BLaER1 treated with 17β-estradiol and CSF1 and Interleukin-3, amounts not matched to agents 10 nM and 100 nM (cell line): ENCODE measurements around the gene AGTR1.
A peak's percentile ranks its signal among the peaks of the same experiment; 100 is the strongest.

Source experiments
- H3K27ac ChIP-seq, 11 experiments: shearing (Covaris generic); formaldehyde crosslinking; 2 replicates each; pipeline ENCODE4 v1.8.1; 2022
- H3K27me3 ChIP-seq, 11 experiments: shearing (Covaris generic); formaldehyde crosslinking; 2 replicates each; pipeline ENCODE4 v1.8.1; 2022
- H3K36me3 ChIP-seq, 11 experiments: shearing (Covaris generic); formaldehyde crosslinking; 2 replicates each; pipeline ENCODE4 v1.8.1; 2022
- H3K4me1 ChIP-seq, 10 experiments: shearing (Covaris generic); formaldehyde crosslinking; 2 replicates each; pipeline ENCODE4 v1.8.1; 2022
- H3K4me2 ChIP-seq, 11 experiments: shearing (Covaris generic); formaldehyde crosslinking; 2 replicates each; pipeline ENCODE4 v1.8.1; 2022
- H3K4me3 ChIP-seq, 10 experiments: shearing (Covaris generic); formaldehyde crosslinking; 2 replicates each; pipeline ENCODE4 v1.8.1; 2022
- H3K9ac ChIP-seq, 11 experiments: shearing (Covaris generic); formaldehyde crosslinking; 2 replicates each; pipeline ENCODE4 v1.8.1; 2022
- H3K9me3 ChIP-seq, 11 experiments: shearing (Covaris generic); formaldehyde crosslinking; replicated peaks in 1 of 11; 2 replicates each; pipeline ENCODE4 v1.8.1; 2022
- H4K20me1 ChIP-seq, 11 experiments: shearing (Covaris generic); formaldehyde crosslinking; 2 replicates each; pipeline ENCODE4 v1.8.1; 2022
- Cebpa-rat ChIP-seq, 11 experiments: shearing (Covaris generic); IDR thresholded peaks; 2 replicates each; pipeline ENCODE4 v1.8.1; 2022

AGTR1 gene

DNA sequence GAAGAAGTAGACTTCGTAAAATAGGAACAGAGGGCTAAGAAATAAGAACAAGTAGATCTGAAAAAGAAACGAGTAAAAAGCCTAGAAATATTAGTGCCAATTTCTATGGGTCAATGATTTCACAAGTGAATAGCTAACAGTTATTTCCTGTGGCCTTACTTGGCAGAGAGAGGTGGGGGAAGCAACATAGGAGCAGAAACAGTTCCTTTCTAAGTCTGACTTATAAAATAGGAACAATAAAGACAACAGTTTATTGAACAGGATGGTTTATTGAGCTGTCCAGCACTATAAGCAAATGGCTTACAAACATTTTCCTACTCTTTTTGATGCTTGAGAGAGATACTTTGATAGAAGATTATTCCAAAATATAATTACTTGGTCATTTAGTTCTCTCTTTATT is 37.9 kb downstream of the AGTR1 start:
- peak overlapping the region in 9 of 11 experiments; percentile 4 to 41 (median 19); a peak in 9 of 22 replicates for H3K4me2 ChIP-seq
- no peaks in the 10 kb centered on the region for H3K27me3 ChIP-seq
- H3K36me3 ChIP-seq = no peaks in the 10 kb centered on the region
- no peak overlapping the region for H3K27ac ChIP-seq
- H3K4me3 ChIP-seq = no peak overlapping the region
- no peaks in the 10 kb centered on the region for H4K20me1 ChIP-seq
- no peak for TF ChIP-seq Cebpa-rat (IDR thresholded peaks at IDR 0.05)
- peaks cover 0 to 15% (median 10%) of the 10 kb centered on the region in 10 experiments; a peak in 15 of 20 replicates for H3K4me1 ChIP-seq
- H3K9me3 ChIP-seq = no peaks in the 10 kb centered on the region
- no peak overlapping the region for H3K9ac ChIP-seq

GRCh38 chr3:148736086-148736485 is 38.4 kb downstream of the AGTR1 start:
- no peaks in the 10 kb centered on the region for H3K27me3 ChIP-seq
- no peak for TF ChIP-seq Cebpa-rat (IDR thresholded peaks at IDR 0.05)
- H3K27ac ChIP-seq = no peak overlapping the region
- peaks cover 0 to 15% (median 10%) of the 10 kb centered on the region in 10 experiments; a peak in 15 of 20 replicates for H3K4me1 ChIP-seq
- H3K9me3 ChIP-seq = no peaks in the 10 kb centered on the region
- H3K36me3 ChIP-seq = no peaks in the 10 kb centered on the region
- peak overlapping the region in 7 of 11 experiments; percentile 4 to 41 (median 19); a peak in 8 of 22 replicates for H3K4me2 ChIP-seq
- H3K9ac ChIP-seq = no peak overlapping the region
- H4K20me1 ChIP-seq = no peaks in the 10 kb centered on the region
- H3K4me3 ChIP-seq = no peak overlapping the region

GRCh38 chr3:148737104-148737530 is 39.4 kb downstream of the AGTR1 start:
- Histone ChIP-seq H3K9ac (no peak overlapping the region), H3K9me3 (no peaks in the 10 kb centered on the region), H3K4me1 (peaks cover 0 to 15% (median 10%) of the 10 kb centered on the region in 10 experiments; a peak in 15 of 20 replicates), H3K27ac (no peak overlapping the region), H4K20me1 (no peaks in the 10 kb centered on the region), H3K4me2 (no peak overlapping the region), H3K36me3 (no peaks in the 10 kb centered on the region), H3K27me3 (no peaks in the 10 kb centered on the region), H3K4me3 (no peak overlapping the region)
- TF ChIP-seq Cebpa-rat (IDR thresholded peaks at IDR 0.05) = 0 out of 22 replicates have a peak, but pooled peaks of 1 of the 11 experiments have one; percentile 13

GRCh38 chr3:148739720-148740119 is 42.0 kb downstream of the AGTR1 start:
- H3K4me2 ChIP-seq = no peak overlapping the region
- no peaks in the 10 kb centered on the region for H3K36me3 ChIP-seq
- H3K4me1 ChIP-seq = peaks cover 0 to 15% (median 10%) of the 10 kb centered on the region in 10 experiments; a peak in 15 of 20 replicates
- H3K4me3 ChIP-seq = no peak overlapping the region
- no peaks in the 10 kb centered on the region for H3K27me3 ChIP-seq
- no peaks in the 10 kb centered on the region for H3K9me3 ChIP-seq
- H3K9ac ChIP-seq = no peak overlapping the region
- no peak for TF ChIP-seq Cebpa-rat (IDR thresholded peaks at IDR 0.05)
- no peak overlapping the region for H3K27ac ChIP-seq
- no peaks in the 10 kb centered on the region for H4K20me1 ChIP-seq

GRCh38 chr3:148740291-148740690 is 42.6 kb downstream of the AGTR1 start:
- TF ChIP-seq Cebpa-rat (IDR thresholded peaks at IDR 0.05) = no peak
- Histone ChIP-seq H3K4me2 (no peak overlapping the region), H3K9me3 (no peaks in the 10 kb centered on the region), H3K4me1 (peaks cover 0 to 15% (median 9%) of the 10 kb centered on the region in 10 experiments; a peak in 15 of 20 replicates), H3K27me3 (no peaks in the 10 kb centered on the region), H4K20me1 (no peaks in the 10 kb centered on the region), H3K27ac (no peak overlapping the region), H3K9ac (no peak overlapping the region), H3K36me3 (no peaks in the 10 kb centered on the region), H3K4me3 (no peak overlapping the region)

GRCh38 chr3:148741219-148741618 is 43.5 kb downstream of the AGTR1 start:
- no peak for TF ChIP-seq Cebpa-rat (IDR thresholded peaks at IDR 0.05)
- Histone ChIP-seq H3K4me1 (peaks cover 0 to 6% (median under 1%) of the 10 kb centered on the region in 10 experiments; a peak in 8 of 20 replicates), H3K9ac (no peak overlapping the region), H4K20me1 (no peaks in the 10 kb centered on the region), H3K27ac (no peak overlapping the region), H3K36me3 (no peaks in the 10 kb centered on the region), H3K4me2 (no peak overlapping the region), H3K27me3 (no peaks in the 10 kb centered on the region), H3K9me3 (no peaks in the 10 kb centered on the region), H3K4me3 (no peak overlapping the region)

GRCh38 chr3:148742118-148742517 is 44.4 kb downstream of the AGTR1 start:
- Histone ChIP-seq H3K27ac (no peak overlapping the region), H3K36me3 (no peaks in the 10 kb centered on the region), H3K4me3 (no peak overlapping the region), H4K20me1 (no peaks in the 10 kb centered on the region), H3K9me3 (no peaks in the 10 kb centered on the region), H3K4me2 (no peak overlapping the region), H3K9ac (no peak overlapping the region), H3K4me1 (no peaks in the 10 kb centered on the region), H3K27me3 (no peaks in the 10 kb centered on the region)
- TF ChIP-seq Cebpa-rat (IDR thresholded peaks at IDR 0.05) = no peak

DNA sequence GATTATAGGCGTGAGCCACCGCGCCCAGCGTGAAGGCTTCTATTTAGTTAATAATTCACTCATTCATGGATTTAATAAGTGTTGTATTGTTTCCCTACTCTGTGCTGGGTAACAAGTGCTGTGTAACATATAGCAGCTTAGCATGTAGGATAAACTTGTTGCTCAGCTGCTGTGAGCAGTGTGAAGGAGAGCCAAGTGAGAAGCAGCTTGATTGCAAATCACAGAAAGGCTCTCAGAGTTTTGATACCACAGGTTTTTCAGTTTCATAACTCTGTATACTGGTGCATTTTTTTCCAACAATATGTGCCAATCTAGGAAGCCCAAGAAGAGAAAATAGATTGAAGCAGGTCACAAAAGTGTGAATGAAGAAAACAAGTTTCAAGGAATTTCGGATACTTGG is 48.4 kb downstream of the AGTR1 start:
- H3K27me3 ChIP-seq = no peaks in the 10 kb centered on the region
- TF ChIP-seq Cebpa-rat (IDR thresholded peaks at IDR 0.05) = no peak
- no peak overlapping the region for H3K4me2 ChIP-seq
- H3K9ac ChIP-seq = no peak overlapping the region
- no peaks in the 10 kb centered on the region for H3K36me3 ChIP-seq
- H3K27ac ChIP-seq = no peak overlapping the region
- no peak overlapping the region for H3K4me3 ChIP-seq
- no peaks in the 10 kb centered on the region for H4K20me1 ChIP-seq
- no peaks in the 10 kb centered on the region for H3K4me1 ChIP-seq
- H3K9me3 ChIP-seq = no peaks in the 10 kb centered on the region

DNA sequence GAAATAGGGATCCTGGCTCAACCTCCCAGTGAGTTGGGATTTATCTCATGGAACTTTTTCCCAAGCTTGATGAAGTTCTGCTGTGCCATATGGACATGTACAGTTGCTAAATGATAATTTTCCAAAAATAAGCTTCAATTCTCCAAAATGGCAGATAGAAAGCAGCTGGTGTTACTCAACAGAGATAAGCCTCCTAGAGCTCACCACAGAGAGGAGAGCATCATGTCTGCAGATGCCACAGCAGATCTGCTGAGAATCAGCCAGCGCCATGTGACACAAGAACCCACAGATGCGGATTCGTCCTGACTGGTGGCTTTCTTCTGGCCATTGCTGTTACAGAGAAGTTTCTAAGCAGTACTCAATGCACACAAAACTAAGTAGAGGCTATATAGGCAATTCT is 50.6 kb downstream of the AGTR1 start:
- Histone ChIP-seq H3K27ac (no peak overlapping the region), H3K4me2 (no peak overlapping the region), H3K9ac (no peak overlapping the region), H4K20me1 (no peaks in the 10 kb centered on the region), H3K27me3 (no peaks in the 10 kb centered on the region), H3K9me3 (no peaks in the 10 kb centered on the region), H3K4me3 (no peak overlapping the region), H3K4me1 (no peaks in the 10 kb centered on the region), H3K36me3 (no peaks in the 10 kb centered on the region)
- TF ChIP-seq Cebpa-rat (IDR thresholded peaks at IDR 0.05) = no peak

GRCh38 chr3:148750296-148750695 is 52.6 kb downstream of the AGTR1 start:
- no peaks in the 10 kb centered on the region for H4K20me1 ChIP-seq
- no peaks in the 10 kb centered on the region for H3K9me3 ChIP-seq
- H3K27me3 ChIP-seq = no peaks in the 10 kb centered on the region
- no peak overlapping the region for H3K9ac ChIP-seq
- peaks cover 0 to 5% (median 0%) of the 10 kb centered on the region in 10 experiments; a peak in 1 of 20 replicates for H3K4me1 ChIP-seq
- H3K27ac ChIP-seq = no peak overlapping the region
- no peak overlapping the region; a peak in 1 of 22 replicates for H3K4me2 ChIP-seq
- no peak for TF ChIP-seq Cebpa-rat (IDR thresholded peaks at IDR 0.05)
- no peaks in the 10 kb centered on the region for H3K36me3 ChIP-seq
- H3K4me3 ChIP-seq = no peak overlapping the region
